Stimulated activated CD4-positive, alpha-beta T cell treated with anti-CD3 and anti-CD28 coated beads, TNF-alpha, amount 100 ng/mL, for 48 hours (primary cell): ENCODE measurements around the gene FBLN5.
A peak's percentile ranks its signal among the peaks of the same experiment; 100 is the strongest.
"Not testable (repeated sequence)": the region's sequence is repeated elsewhere in the genome, so short reads cannot be mapped to it uniquely, and the experiment has no call there.

Experiments used
- DNase-seq, 3 donors: peaks; one replicate each; pipeline ENCODE4 v3.0.0-alpha.2; 2020; ENCODE audit warnings: low read depth in 3 of 3

Gene FBLN5

DNA sequence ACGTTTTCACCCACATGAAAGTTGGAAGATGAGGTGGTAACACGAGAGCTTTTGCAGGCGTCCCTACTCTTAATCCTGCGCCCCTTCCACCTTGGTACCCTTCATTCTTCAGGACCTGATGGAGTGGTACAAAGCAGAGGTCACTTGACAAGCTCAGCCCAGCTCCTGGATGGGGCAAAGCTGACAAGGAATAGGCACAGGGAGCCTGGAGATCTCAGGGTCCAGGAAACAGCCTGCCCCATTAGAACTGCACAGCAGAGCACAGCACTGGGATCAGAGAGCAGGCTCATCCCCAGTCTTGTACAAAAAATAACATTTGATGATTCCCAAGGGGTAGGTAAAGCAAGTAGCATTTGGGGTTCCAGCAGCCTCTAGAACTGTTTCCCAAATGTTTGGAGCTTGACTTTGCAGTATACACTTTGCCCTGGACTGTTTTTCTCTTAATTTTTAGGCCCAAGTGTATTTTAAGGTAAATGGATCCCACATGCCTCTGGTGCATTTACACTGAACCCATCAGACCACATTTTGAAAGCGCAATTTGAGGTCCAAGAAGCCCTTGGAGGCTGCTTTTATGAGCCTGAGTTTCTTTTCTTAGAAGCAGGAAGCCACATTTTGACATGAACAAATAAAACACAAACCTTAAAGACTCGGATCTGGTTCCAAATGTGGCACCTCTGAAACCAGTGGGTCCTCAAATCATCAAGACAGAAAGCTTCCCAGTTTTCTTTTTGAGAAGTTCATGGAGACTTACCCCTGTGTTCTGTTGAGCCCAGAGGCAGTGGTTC lies 80.8 kb downstream of the FBLN5 start:
- no peak for DNase-seq

GRCh38 chr14:91866061-91866460 lies 81.4 kb downstream of the FBLN5 start:
- DNase-seq, result no peak

DNA sequence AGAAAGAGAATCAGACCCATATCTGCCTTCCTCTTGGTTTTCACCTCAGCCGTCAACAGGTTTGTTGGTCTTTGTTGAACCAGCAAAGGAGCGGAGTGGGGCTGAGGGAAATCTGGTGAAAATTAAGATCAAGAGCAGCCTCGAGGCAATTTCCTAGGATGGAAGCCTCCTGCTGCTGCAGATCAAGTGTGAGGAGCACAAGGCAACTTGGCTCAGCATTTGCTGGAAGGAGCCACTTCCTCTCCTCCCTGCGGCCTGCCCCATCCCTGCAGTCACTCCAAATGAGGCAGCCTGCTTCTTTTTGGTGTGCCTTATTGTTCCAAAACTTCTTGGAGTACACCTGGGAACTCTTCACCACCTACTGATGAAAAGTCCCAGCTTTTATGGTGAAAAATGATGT lies 85.1 kb downstream of the FBLN5 start:
- DNase-seq, result no peak

GRCh38 chr14:91861091-91861490 lies 86.4 kb downstream of the FBLN5 start:
- no peak for DNase-seq

- no peak for DNase-seq
These were observed 87.3 kb downstream of the FBLN5 start for GRCh38 chr14:91860238-91860637.

DNA sequence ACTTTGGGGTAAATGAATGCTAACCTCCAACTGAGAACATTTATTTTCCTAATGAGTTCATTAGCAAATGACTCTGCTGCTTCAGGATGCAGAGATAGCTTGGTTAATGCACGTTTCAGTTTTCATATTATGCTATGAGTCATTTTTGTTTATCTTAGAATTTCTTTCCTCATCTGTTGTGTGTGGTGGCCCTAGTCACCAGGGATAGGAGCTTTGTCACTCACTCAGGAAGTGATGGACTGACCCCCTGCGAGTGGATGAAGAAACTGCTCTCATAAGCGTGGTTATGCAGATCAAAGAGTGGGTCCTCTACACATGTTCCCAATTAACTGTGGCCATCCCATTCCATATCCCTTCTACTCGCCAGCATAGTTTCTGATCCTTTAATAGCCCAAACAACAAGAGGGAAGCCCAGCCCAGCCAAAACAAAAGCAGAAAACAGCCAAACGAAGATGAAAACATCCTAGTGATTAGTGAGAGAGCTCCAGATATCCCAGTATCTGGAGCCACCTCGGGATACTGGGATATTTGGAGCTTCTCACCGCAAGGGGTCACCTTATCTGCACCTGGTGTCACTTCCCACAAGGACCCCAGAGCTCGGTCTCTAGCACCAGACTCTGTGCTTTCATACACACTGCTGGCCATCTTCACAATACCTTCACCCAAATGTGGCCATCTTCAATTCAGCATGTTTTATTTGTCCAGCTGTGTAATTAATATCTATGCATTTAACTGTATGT lies 88.8 kb downstream of the FBLN5 start:
- no peak for DNase-seq

DNA sequence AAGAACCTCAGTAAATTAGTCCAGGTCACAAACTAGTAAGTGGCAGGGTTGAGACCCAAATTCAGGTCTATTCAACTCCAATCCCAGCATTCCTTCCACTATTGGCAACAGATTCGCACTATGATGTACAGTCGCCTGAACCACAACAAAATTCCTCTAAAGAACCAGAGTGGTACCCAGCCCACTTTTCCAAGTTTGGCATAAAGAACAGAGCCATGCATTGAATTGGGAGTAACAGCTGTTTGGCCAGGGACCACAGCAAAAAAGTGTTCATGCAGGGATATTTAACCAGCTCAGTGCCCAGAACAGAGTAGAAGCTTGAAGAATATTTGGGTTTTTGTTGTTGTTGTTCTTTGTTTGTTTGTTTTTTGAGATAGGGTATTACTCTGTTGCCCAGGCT lies 89.9 kb downstream of the FBLN5 start:
- DNase-seq, result no peak

DNA sequence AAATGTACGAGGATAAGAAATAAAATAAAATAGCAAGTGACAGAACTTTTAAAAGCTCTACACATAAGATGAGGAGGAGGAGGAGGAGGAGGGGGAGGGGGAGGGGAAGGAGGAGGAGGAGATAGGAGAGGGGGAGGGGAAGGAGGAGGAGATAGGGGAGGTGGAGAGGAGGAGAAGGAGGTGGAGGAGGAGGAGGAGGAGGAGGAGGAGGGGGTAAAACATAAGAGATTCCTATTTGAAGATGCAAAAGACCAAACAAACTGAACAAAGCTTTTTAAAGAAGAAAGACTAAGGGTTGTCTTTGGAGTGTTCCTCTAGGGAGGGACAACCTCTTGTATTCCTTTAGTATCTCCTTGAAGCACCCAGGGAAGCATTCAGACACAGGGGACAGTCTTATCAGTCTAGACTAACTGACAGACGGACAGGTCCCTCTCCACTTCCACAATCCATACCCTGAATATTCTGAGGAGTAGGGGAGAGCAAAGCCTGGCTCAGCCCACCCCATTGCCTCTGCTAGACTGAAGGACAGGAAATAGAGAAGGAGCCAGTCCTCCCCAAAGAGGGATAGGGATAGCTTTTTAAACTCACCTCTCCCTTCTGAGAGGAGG lies 93.1 kb downstream of the FBLN5 start:
- no peak for DNase-seq

GRCh38 chr14:91851563-91851962 lies 95.9 kb downstream of the FBLN5 start:
- no peak for DNase-seq

DNA sequence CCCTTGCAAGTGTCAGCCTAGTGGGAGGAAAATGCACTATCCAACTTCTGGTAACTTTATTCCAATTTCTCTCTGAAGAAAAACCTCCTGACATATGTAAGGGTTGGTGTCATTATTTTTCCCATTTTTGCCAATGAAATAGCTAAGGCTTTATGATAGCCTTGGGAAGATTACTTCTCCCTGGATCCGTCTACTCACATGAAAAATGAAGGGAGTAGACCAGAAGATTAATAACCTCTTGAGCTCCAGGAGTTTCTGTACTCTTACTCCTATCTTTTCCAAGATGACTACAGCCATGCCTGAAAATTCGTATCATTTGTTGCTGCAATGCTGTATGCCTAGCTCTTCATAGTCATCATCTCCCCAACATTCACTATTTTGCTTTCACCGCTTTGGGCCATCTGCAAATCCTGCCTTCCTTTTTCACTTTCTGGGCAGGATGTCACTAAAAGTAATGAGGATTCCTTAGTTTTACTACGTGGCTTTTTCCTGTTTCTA lies 98.9 kb downstream of the FBLN5 start:
- no peak for DNase-seq

GRCh38 chr14:91847693-91848092 lies 99.8 kb downstream of the FBLN5 start:
- no peak for DNase-seq

GRCh38 chr14:91845652-91846051 lies 101.8 kb downstream of the FBLN5 start:
- no peak for DNase-seq

DNA sequence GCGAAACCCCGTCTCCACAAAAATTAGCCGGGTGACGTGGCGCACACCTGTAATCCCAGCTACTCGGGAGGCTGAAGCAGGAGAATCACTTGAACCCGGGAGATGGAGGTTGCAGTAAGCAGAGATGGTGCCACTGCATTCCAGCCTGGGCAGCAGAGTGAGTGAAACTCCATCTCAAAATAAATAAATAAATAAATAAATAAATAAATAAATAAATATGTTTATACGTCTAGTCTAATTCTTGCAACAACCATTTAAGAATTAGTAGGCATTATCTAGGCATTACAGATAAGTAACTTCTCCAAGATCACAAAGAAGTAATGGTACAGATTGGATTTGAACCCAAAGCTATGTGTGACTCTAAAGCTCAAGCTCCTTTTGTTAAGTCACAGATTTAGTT lies 102.4 kb downstream of the FBLN5 start:
- not testable (repeated sequence) for DNase-seq

- no peak for DNase-seq
These were observed 103.5 kb downstream of the FBLN5 start for GRCh38 chr14:91844029-91844428.

DNA sequence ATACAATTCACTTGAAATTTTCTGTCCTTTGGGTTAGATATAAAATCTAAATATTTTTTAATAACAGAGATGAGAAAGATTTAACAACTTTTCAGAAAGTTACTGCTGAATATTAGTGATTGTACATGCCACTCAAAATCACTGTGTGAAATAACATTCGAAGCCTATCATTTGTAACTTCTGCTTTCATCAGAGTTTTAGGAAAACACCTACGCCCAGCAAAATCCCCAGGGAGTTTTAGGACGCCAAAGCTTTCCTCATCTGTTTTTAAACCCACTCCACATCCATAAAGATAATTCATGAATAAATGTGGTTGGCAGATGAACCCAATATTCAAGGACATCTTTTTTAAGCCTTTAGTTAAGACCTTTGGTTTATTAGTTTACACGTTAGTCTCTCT lies 104.1 kb downstream of the FBLN5 start:
- DNase-seq, result no peak

GRCh38 chr14:91841065-91841464 lies 106.4 kb downstream of the FBLN5 start:
- no peak for DNase-seq

DNA sequence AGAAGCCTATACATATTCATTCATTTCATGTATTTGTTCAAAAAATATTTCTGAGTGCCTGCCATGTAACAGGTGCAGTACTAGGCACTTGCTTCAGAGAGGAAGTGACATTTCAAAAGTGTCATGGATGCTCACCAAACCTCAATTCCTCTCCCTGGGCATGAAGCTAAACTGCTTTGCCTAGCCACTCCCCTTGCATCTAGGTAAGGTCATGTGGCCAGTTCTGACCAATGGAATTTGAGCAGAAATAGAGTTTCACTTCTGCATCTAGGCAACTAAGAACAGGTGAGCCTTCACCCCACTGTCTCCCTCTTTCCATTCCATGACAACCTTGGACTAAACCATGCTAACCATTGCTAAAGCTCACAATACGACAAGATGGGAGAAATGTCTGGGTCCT lies 107.7 kb downstream of the FBLN5 start:
- no peak for DNase-seq

- no peak for DNase-seq
These were observed 110.4 kb downstream of the FBLN5 start for GRCh38 chr14:91837076-91837475.

DNA sequence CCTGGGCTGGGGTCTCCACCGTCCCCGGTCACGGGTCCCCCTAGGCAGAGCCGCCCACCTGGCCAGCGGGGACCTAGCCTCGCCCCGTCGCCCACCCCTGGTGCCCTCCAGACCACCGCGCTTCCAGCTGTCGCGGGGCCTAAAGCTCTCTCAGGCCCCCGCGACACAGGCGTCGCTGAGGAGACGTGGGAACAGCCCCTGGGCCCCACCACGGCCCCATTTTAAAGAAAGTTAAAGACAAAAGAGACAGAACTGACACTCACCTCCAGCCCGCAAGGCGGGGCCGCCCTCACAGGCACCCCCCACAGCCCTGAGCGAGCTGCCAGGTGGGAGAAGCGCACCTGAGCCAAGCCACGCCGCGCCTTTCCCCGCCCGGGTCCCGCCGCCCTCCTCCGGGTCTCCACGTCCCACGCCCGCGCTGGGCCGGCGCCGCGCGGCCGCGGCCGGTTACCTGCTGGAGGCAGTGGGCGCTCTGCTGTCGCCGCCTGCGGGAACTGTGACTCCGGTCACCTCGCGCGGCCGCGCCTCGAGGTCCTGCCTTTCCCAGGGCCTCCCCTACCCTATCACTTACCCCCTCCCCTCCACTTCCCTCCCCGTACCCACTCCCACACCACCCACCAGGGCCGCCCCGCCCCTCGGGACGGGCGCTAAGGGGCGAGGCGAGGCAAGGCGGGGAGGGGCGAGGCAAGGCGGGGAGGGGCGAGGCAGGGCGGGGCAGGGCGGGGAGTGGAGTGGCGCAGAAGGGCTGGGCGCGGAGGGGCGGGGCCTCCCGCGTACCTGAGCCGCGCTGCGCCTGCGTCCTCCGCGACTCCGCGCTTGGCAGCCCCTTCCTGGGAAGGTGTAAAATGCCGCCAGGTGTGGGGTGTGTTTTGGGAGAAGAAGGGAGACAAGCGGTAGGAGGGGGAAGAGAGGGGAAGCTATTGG lies 111.3 kb downstream of the FBLN5 start:
- DNase-seq, result peak; percentile 75 to 87 (median 79)

DNA sequence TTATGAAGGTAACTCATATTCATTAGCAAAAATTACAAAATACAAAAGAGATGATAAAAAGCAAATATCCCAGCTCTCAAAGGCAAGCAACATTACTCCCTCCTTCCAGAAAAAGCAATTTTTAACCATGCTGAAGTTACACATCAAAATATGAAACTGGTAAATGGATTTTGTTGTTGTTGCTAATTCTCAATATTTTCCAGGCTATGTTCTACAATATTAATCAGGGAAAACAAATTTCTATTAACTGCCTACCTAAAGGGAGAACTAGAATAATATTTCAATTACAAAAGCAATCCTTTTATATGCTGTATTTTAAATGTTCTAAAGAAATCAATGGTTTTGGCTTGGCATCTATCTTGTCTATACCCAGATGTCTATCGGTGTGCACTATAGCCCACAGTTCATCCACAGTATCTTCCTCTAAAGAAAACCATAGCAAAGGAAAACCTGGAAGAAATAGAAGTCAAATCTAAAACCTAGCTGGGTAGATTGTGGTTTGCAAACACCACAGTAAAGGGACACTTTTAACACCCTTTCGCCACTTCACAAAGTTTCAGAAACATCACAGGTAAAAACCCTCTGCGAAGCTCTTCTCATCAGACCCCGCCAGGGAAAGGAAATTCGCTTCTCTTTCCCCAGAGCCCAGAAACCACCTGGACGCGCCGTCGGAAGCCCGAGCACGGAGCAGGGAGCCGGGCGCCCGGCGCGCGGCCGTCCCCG lies 112.1 kb downstream of the FBLN5 start:
- DNase-seq, result no peak

DNA sequence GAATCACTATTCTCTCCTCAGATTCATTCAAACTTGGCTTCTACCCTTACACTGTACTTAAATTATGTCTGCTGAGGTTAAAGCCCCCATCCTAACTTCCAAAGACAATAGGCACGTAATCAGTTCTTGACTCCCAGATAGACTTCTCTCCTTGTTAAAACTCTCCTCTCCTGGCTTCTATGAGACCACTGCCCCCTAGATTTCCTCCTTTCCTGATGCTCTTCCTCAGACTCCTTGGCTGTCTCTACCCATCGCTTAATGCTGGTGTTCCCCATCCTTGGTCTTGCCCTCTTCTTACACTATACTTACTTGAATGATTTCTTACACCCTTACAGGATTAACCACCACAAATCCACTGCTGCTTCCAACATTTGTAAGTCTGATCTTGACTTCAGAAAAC lies 112.9 kb downstream of the FBLN5 start:
- DNase-seq, result no peak
